ENCODE measurements around the gene NFKBIL1. TPM values are rescaled to one million over a fixed set of nuclear protein-coding genes. Genes with fewer than 3 reads are reported as not detected.

NFKBIL1 gene
- total and polyA plus RNA-seq, 9 of the 15 experiments (the other 6 are each of a cell fraction or from before 2014, with no cell fraction given): 0.49 to 33.1 (median 7.6) TPM

GRCh38 chr6:31558631-31559500, 11.5 kb downstream of the NFKBIL1 start (continued):
- TF ChIP-seq ZNF318 (IDR thresholded peaks at IDR 0.05; ENCODE audit: borderline replicate concordance in 1 of 2, low read depth in 1 of 2) (peak in 1 of 2 experiments; percentile 23; a peak in 2 of 4 replicates), ZNF77 (CRISPR knock-in tag; IDR thresholded peaks at IDR 0.05) (no peak), SMC3 (conservative IDR thresholded peaks at IDR 0.05; ENCODE audit: insufficient read depth, low read depth, low read length) (no peak), POLR2AphosphoS5 (IDR thresholded peaks at IDR 0.05; ENCODE audit: control insufficient read depth, insufficient read depth, low read depth, low read length) (0 out of 2 replicates have a peak, but pooled peaks have one; percentile 50), TAF1 (IDR thresholded peaks at IDR 0.05; ENCODE audit: control insufficient read depth, extremely low read depth, insufficient read depth, low read length, severe bottlenecking) (no peak), USF2 (CRISPR knock-in tag; IDR thresholded peaks at IDR 0.05) (no peak), MCM3 (IDR thresholded peaks at IDR 0.05) (no peak), POLR2A (conservative IDR thresholded peaks at IDR 0.05) (no peak), PHF20 (IDR thresholded peaks at IDR 0.05; ENCODE audit: partially characterized antibody) (no peak), CREM (IDR thresholded peaks at IDR 0.05; ENCODE audit: low read depth) (peak; percentile 52), TEAD1 (CRISPR knock-in tag; IDR thresholded peaks at IDR 0.05) (peak in 1 of 2 experiments; percentile 4; a peak in 1 of 4 replicates)
- TF ChIP-seq, protein P1, sequence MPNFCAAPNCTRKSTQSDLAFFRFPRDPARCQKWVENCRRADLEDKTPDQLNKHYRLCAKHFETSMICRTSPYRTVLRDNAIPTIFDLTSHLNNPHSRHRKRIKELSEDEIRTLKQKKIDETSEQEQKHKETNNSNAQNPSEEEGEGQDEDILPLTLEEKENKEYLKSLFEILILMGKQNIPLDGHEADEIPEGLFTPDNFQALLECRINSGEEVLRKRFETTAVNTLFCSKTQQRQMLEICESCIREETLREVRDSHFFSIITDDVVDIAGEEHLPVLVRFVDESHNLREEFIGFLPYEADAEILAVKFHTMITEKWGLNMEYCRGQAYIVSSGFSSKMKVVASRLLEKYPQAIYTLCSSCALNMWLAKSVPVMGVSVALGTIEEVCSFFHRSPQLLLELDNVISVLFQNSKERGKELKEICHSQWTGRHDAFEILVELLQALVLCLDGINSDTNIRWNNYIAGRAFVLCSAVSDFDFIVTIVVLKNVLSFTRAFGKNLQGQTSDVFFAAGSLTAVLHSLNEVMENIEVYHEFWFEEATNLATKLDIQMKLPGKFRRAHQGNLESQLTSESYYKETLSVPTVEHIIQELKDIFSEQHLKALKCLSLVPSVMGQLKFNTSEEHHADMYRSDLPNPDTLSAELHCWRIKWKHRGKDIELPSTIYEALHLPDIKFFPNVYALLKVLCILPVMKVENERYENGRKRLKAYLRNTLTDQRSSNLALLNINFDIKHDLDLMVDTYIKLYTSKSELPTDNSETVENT (CRISPR knock-in tag; IDR thresholded peaks at IDR 0.05): no peak
- TF ChIP-seq, protein P2, sequence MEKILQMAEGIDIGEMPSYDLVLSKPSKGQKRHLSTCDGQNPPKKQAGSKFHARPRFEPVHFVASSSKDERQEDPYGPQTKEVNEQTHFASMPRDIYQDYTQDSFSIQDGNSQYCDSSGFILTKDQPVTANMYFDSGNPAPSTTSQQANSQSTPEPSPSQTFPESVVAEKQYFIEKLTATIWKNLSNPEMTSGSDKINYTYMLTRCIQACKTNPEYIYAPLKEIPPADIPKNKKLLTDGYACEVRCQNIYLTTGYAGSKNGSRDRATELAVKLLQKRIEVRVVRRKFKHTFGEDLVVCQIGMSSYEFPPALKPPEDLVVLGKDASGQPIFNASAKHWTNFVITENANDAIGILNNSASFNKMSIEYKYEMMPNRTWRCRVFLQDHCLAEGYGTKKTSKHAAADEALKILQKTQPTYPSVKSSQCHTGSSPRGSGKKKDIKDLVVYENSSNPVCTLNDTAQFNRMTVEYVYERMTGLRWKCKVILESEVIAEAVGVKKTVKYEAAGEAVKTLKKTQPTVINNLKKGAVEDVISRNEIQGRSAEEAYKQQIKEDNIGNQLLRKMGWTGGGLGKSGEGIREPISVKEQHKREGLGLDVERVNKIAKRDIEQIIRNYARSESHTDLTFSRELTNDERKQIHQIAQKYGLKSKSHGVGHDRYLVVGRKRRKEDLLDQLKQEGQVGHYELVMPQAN (IDR thresholded peaks at IDR 0.05; ENCODE audit: borderline replicate concordance): no peak
